Glutamatergic neuron (in vitro differentiated cells): Measurements from ENCODE around the gene NBAS. TPM values are rescaled to one million over a fixed set of nuclear protein-coding genes. Genes with fewer than 3 reads are reported as not detected.

ENCODE experiments used
- DNase-seq: peaks from one replicate; pipeline ENCODE4 v3.0.0; 2022
- H3K27ac Mint-ChIP-seq: one replicate; pipeline ENCODE4 v1.8.0; 2020; ENCODE audit warnings: mild to moderate bottlenecking, mixed read lengths, inconsistent platforms; ENCODE audit not compliant: unreplicated experiment
- H3K27me3 Mint-ChIP-seq: one replicate; pipeline ENCODE4 v1.8.0; 2020; ENCODE audit warnings: mild to moderate bottlenecking, moderate library complexity, mixed read lengths, inconsistent platforms; ENCODE audit not compliant: unreplicated experiment
- H3K36me3 Mint-ChIP-seq: one replicate; pipeline ENCODE4 v1.8.0; 2020; ENCODE audit warnings: mild to moderate bottlenecking, mixed read lengths, inconsistent platforms; ENCODE audit not compliant: unreplicated experiment
- H3K4me1 Mint-ChIP-seq: one replicate; pipeline ENCODE4 v1.8.0; 2020; ENCODE audit warnings: mild to moderate bottlenecking, low read depth, mixed read lengths, inconsistent platforms; ENCODE audit not compliant: unreplicated experiment
- H3K4me3 Mint-ChIP-seq: one replicate; pipeline ENCODE4 v1.8.0; 2020; ENCODE audit warnings: mild to moderate bottlenecking, mixed read lengths, inconsistent platforms; ENCODE audit not compliant: unreplicated experiment
- H3K9me3 Mint-ChIP-seq: one replicate; pipeline ENCODE4 v1.8.0; 2020; ENCODE audit warnings: mild to moderate bottlenecking, moderate library complexity, mixed read lengths, inconsistent platforms; ENCODE audit not compliant: unreplicated experiment
- CTCF ChIP-seq: fragments of 200-600 bp; sonication (generic); IDR thresholded peaks from one replicate; pipeline ENCODE4 v1.5.0; 2021; ENCODE audit not compliant: partially characterized antibody, unreplicated experiment
- total RNA-seq: library from RNA; stranded (reverse); fragmentation: NEBNext Ultra II Directional; extraction: Animal tissue kit (Norgen Biotek cat#: 25700); gene quantifications from one replicate; pipeline ENCODE4 v1.2.1, GENCODE V29; 2021; ENCODE audit not compliant: unreplicated experiment

Gene NBAS
- total RNA-seq, 1 donor from 2014 or later, result 46.1 TPM

- Mint-ChIP-seq H3K36me3 (no peaks in the 10 kb centered on the region), H3K27me3 (no peaks in the 10 kb centered on the region), H3K27ac (no peak overlapping the region), H3K9me3 (no peaks in the 10 kb centered on the region), H3K4me3 (no peak overlapping the region), H3K4me1 (peaks cover 2% of the 10 kb centered on the region)
- no peak for TF ChIP-seq CTCF
- no peak for DNase-seq
Observed at GRCh38 chr2:15511686-15512085, 49.4 kb downstream of the NBAS start.

GRCh38 chr2:15510552-15510951 is 50.6 kb downstream of the NBAS start:
- no peak overlapping the region for H3K27ac Mint-ChIP-seq
- no peak for TF ChIP-seq CTCF
- H3K4me1 Mint-ChIP-seq, result peaks cover 2% of the 10 kb centered on the region
- no peaks in the 10 kb centered on the region for H3K27me3 Mint-ChIP-seq
- DNase-seq, result no peak
- H3K36me3 Mint-ChIP-seq, result no peaks in the 10 kb centered on the region
- H3K9me3 Mint-ChIP-seq, result no peaks in the 10 kb centered on the region
- H3K4me3 Mint-ChIP-seq, result no peak overlapping the region

- TF ChIP-seq CTCF, result no peak
- Mint-ChIP-seq H3K36me3 (no peaks in the 10 kb centered on the region), H3K9me3 (no peaks in the 10 kb centered on the region), H3K4me3 (no peak overlapping the region), H3K4me1 (peaks cover 2% of the 10 kb centered on the region), H3K27me3 (no peaks in the 10 kb centered on the region), H3K27ac (no peak overlapping the region)
- DNase-seq, result no peak
Observed at GRCh38 chr2:15510131-15510530, 51.0 kb downstream of the NBAS start.

GRCh38 chr2:15507697-15508096 is 53.4 kb downstream of the NBAS start:
- Mint-ChIP-seq H3K36me3 (no peaks in the 10 kb centered on the region), H3K4me3 (no peak overlapping the region), H3K9me3 (no peaks in the 10 kb centered on the region), H3K4me1 (peaks cover 2% of the 10 kb centered on the region), H3K27me3 (no peaks in the 10 kb centered on the region), H3K27ac (no peak overlapping the region)
- DNase-seq, result no peak
- no peak for TF ChIP-seq CTCF

- no peak for TF ChIP-seq CTCF
- Mint-ChIP-seq H3K36me3 (no peaks in the 10 kb centered on the region), H3K27ac (no peak overlapping the region), H3K27me3 (no peaks in the 10 kb centered on the region), H3K4me3 (no peak overlapping the region), H3K9me3 (no peaks in the 10 kb centered on the region), H3K4me1 (peaks cover 2% of the 10 kb centered on the region)
- DNase-seq, result no peak
Observed at GRCh38 chr2:15507061-15507460, 54.1 kb downstream of the NBAS start.
